Stimulated activated CD8-positive, alpha-beta memory T cell treated with anti-CD3 and anti-CD28 coated beads, Interleukin-7, amount 100 ng/mL, for 4 hours (primary cell): ENCODE measurements around the gene IFT25.
"Not testable (repeated sequence)": the region's sequence is repeated elsewhere in the genome, so short reads cannot be mapped to it uniquely, and the experiment has no call there.

Source experiments
- DNase-seq, 2 donors: peaks; one replicate each; pipeline ENCODE4 v3.0.0-alpha.2; 2020; ENCODE audit warnings: low read depth in 2 of 2

Gene IFT25

GRCh38 chr1:53889304-53890298 lies 55.9 kb downstream of the IFT25 start, which contains the start of gene YIPF1:
Gene YIPF1, minus strand, starts transcription at chr1:53889797. Its CDS starts 860 bp downstream, at chr1:53888937.
- peak; percentile 72 to 82 for DNase-seq

- no peak for DNase-seq
Measured at GRCh38 chr1:53888681-53889080, 56.8 kb downstream of the IFT25 start.

- not testable (repeated sequence) for DNase-seq
Measured at GRCh38 chr1:53883600-53883999, 61.9 kb downstream of the IFT25 start.

GRCh38 chr1:53881853-53882252 lies 63.6 kb downstream of the IFT25 start:
- DNase-seq, result not testable (repeated sequence)

- no peak for DNase-seq
Measured at GRCh38 chr1:53878492-53879105, 66.9 kb downstream of the IFT25 start.

- DNase-seq, result not testable (repeated sequence)
Measured at GRCh38 chr1:53875150-53875549, 70.3 kb downstream of the IFT25 start.

GRCh38 chr1:53871773-53872484 lies 73.6 kb downstream of the IFT25 start:
- no peak for DNase-seq
